Hepatocyte (in vitro differentiated cells): Measurements from ENCODE around the gene NELL2.

Experiments used
- EZH2 ChIP-seq: fragments of 200-600 bp; sonication (generic); IDR thresholded peaks from 2 replicates; pipeline ENCODE4 v1.6.1; 2016; ENCODE audit warnings: antibody characterized with exemption, mild to moderate bottlenecking, borderline replicate concordance
- TF ChIP-seq, protein P1 (sequence below): fragments of 200-600 bp; sonication (generic); IDR thresholded peaks from 2 replicates; pipeline ENCODE4 v1.5.1; 2016; ENCODE audit warnings: antibody characterized with exemption, mild to moderate bottlenecking; ENCODE audit not compliant: poor library complexity

DNA sequence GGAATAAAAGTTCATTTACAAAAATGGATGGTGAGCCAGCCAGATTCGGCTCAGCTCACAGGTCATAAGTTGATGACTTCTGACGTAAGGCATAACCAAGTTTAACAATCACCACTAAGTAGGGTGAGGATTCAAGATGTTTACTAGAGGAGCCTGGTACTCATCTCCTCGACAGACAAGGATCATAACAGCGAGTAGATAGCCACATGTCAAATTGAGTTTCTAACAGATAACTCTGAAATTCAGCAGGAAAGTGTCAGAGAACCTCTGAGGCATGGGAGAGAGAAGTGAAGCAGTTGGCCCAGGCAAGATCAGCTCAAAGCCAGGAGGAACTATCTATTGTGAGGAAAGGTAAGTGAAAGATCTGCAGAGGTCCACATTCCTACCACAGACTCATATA is 208.7 kb downstream of the NELL2 start:
- TF ChIP-seq, protein P1, sequence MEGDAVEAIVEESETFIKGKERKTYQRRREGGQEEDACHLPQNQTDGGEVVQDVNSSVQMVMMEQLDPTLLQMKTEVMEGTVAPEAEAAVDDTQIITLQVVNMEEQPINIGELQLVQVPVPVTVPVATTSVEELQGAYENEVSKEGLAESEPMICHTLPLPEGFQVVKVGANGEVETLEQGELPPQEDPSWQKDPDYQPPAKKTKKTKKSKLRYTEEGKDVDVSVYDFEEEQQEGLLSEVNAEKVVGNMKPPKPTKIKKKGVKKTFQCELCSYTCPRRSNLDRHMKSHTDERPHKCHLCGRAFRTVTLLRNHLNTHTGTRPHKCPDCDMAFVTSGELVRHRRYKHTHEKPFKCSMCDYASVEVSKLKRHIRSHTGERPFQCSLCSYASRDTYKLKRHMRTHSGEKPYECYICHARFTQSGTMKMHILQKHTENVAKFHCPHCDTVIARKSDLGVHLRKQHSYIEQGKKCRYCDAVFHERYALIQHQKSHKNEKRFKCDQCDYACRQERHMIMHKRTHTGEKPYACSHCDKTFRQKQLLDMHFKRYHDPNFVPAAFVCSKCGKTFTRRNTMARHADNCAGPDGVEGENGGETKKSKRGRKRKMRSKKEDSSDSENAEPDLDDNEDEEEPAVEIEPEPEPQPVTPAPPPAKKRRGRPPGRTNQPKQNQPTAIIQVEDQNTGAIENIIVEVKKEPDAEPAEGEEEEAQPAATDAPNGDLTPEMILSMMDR, result no peak
- no peak for TF ChIP-seq EZH2
